HFF-Myc (cell line): ENCODE measurements around the gene SFMBT2.

Experiments
- DNase-seq: peaks from one replicate; pipeline ENCODE4 v3.0.0-alpha.2; 2011; ENCODE audit warnings: low read depth; ENCODE audit errors: extremely low read depth
- H3K4me3 ChIP-seq: replicated peaks from 2 replicates; pipeline ENCODE4 v1.5.1; 2011; ENCODE audit warnings: low read depth, mild to moderate bottlenecking, control low read depth, low read length
- TF ChIP-seq, protein P1 (sequence below): IDR thresholded peaks from 2 replicates; pipeline ENCODE4 v1.5.1; 2012; ENCODE audit warnings: mild to moderate bottlenecking, low read depth, low read length, control low read depth; ENCODE audit errors: missing control alignments

Gene SFMBT2

GRCh38 chr10:7287377-7287776 is 123.5 kb downstream of the SFMBT2 start:
- DNase-seq = no peak
- no peak overlapping the region for H3K4me3 ChIP-seq
- TF ChIP-seq, protein P1, sequence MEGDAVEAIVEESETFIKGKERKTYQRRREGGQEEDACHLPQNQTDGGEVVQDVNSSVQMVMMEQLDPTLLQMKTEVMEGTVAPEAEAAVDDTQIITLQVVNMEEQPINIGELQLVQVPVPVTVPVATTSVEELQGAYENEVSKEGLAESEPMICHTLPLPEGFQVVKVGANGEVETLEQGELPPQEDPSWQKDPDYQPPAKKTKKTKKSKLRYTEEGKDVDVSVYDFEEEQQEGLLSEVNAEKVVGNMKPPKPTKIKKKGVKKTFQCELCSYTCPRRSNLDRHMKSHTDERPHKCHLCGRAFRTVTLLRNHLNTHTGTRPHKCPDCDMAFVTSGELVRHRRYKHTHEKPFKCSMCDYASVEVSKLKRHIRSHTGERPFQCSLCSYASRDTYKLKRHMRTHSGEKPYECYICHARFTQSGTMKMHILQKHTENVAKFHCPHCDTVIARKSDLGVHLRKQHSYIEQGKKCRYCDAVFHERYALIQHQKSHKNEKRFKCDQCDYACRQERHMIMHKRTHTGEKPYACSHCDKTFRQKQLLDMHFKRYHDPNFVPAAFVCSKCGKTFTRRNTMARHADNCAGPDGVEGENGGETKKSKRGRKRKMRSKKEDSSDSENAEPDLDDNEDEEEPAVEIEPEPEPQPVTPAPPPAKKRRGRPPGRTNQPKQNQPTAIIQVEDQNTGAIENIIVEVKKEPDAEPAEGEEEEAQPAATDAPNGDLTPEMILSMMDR = no peak

DNA sequence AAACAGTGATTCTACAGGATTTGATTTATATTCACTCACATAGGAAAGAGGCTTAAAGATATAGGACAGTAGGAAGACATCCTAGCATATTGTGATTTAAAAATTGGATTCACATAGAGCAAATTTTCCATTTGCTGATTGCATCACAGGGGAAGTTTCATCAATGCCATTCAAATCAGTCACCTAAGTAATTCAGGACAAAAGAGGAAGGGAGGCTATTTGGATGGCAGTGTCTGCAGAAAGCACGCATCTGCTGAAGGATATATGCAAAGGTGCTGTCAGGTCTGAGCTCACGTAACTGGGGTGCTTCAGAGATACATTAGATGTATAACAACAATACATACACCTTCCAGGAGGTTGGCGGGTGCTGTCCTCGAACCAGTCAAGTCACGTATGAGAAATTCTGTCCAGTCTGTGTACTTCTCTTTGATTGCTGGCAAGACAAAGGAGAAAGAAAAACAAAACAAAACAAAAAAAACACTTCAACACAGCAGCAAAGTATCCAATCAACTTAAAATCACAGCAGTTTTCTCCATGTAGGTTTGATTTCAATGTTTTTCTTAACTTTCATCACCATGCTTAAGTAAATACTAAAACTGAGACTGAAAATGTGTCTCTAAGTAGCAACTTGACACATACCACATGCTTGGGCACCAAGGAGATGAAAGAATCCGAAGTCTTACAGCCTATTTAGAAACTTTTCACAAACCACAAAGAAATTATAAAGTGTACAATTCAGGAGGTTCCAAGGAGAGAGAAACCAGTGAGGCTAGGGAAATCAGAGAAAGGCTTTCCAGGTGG is 125.1 kb downstream of the SFMBT2 start:
- DNase-seq = no peak
- TF ChIP-seq, protein P1 = no peak
- no peak overlapping the region for H3K4me3 ChIP-seq

GRCh38 chr10:7283246-7283645 is 127.6 kb downstream of the SFMBT2 start:
- TF ChIP-seq, protein P1 = no peak
- H3K4me3 ChIP-seq = no peak overlapping the region
- DNase-seq = no peak

GRCh38 chr10:7282457-7282856 is 128.4 kb downstream of the SFMBT2 start:
- DNase-seq = no peak
- TF ChIP-seq, protein P1 = no peak
- no peak overlapping the region for H3K4me3 ChIP-seq

DNA sequence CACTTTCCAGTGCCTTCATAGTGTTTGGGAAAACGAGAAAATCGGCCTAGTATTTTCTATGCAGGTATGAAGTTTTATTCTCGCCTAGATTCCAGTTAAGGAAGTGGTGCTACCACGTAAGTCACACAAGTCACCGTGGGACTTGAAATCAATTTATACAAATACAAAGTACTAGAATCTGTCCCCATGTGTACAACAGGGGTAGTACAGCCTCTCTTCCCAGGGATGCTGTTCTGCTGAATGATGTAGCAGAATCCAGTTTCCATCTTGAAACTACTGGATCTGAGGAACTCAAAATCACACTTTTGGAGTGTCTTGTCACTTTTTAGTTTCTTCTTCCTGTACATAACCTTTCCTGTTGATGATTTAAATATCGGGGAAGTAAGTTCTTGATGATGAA is 129.4 kb downstream of the SFMBT2 start:
- TF ChIP-seq, protein P1 = no peak
- DNase-seq = no peak
- no peak overlapping the region for H3K4me3 ChIP-seq

DNA sequence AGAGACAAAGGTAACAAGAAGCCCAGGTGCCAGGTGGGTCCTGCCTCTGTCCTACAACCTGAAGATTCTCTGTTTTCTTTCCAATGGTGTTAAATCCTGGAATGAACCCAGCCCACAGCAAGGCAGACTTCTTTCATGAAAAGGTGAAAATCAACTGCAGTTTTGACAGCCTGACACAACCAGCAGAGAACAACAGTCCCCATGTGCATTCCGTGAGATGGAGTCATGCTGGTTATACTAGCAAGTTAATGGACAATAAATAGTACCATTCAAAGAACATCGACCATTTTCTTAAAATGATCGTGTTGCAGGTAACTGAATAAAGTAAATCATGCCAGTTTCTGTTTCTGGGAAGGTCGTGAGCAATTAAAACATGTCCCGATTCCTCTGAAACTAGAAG is 131.5 kb downstream of the SFMBT2 start:
- TF ChIP-seq, protein P1 = no peak
- H3K4me3 ChIP-seq = no peak overlapping the region
- DNase-seq = no peak
